ENCODE results near the gene TSR1. TPM values are rescaled to one million over a fixed set of nuclear protein-coding genes. Genes with fewer than 3 reads are reported as not detected.

TSR1 gene
- total RNA-seq, 1 experiment from 2014 or later: 50.8 TPM

DNA sequence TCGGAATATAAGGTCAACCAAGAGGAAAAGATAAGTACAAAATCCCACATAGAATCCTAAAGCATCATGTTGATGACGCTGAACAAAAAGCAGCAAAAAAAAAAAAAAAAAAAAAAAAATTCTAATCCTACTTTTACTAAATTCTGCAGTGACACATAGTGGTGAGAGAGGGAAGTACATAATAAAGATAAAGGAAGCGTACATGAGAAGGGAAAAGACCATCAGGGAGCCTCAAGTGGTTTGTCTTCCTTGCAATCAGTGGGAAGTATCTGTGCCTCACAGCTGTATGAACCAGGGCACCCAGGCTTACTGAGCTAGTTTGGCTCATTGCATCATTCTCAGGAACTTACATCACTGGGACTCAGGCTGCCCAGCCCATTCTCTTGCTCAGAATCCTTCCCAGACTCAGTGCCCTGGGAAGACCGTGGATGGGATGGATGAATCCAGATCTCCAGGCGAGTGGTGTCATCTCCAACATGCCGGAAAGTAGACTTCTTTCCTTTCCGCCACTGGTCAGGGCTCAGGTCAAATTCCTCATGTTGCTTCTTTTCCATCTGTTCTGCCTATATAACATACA is 53.9 kb downstream of the TSR1 start:
- peak; percentile 62 for DNase-seq (ENCODE audit: low read depth)

GRCh38 chr17:2279707-2280106 is 56.5 kb downstream of the TSR1 start:
- no peak for DNase-seq (ENCODE audit: low read depth)

- DNase-seq (ENCODE audit: low read depth): no peak
These were observed 58.7 kb downstream of the TSR1 start for GRCh38 chr17:2277429-2278170.

- no peak for DNase-seq (ENCODE audit: low read depth)
These were observed 60.5 kb downstream of the TSR1 start for GRCh38 chr17:2275722-2276121.

DNA sequence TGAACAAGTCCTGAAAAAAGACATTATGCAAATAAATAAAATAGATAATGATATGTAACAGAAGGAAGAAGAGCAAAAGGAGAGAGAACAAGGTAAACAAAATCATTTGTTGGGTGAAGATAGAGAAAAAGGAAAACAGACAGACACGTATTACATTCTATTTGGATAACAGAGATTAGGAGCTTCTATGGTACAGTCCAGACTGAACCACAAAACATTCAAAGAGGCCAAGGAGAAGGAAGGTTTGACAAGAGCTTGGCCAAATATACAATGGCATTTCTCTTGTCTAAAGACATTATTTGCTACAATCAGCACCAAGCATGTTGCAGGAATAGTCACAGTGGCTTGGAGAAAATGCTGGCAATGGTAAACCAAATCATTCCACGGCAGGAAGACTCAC is 61.8 kb downstream of the TSR1 start:
- DNase-seq (ENCODE audit: low read depth): no peak

Other genes starting within 250 kb of the TSR1 start
- 18.9 and 36.8 TPM in 2 replicates for gene SMG6, start 32.7 kb downstream of the TSR1 start, total RNA-seq (2014; rRNA removed; shearing (Covaris generic))
- gene SRR, start 32.5 kb downstream of the TSR1 start, total RNA-seq (2014; rRNA removed; shearing (Covaris generic)): 16.4 and 27.2 TPM in 2 replicates
- 13.9 and 23.0 TPM in 2 replicates for gene SGSM2, start 1.0 kb upstream of the TSR1 start, total RNA-seq (2014; rRNA removed; shearing (Covaris generic))
- 1.5 and 3.2 TPM in 2 replicates for gene MNT, start 64.6 kb upstream of the TSR1 start, total RNA-seq (2014; rRNA removed; shearing (Covaris generic))
- 29.2 and 56.9 TPM in 2 replicates for gene METTL16, start 175.4 kb upstream of the TSR1 start, total RNA-seq (2014; rRNA removed; shearing (Covaris generic))